GM18951 (cell line): ENCODE measurements around the gene ODAD2.

Experiments
- POLR2A ChIP-seq: IDR thresholded peaks from 4 replicates; pipeline ENCODE4 v1.6.1; 2011; ENCODE audit warnings: mild to moderate bottlenecking; ENCODE audit not compliant: insufficient read length, insufficient read depth; ENCODE audit errors: extremely low read depth
- in situ Hi-C: fragments of 300-500 bp; cut with MboI; formaldehyde crosslinking; loops from one replicate; pipeline ENCODE4 v1.12.0; 2022; ENCODE audit warnings: low sequenced_read_pairs, mixed read lengths, inconsistent platforms; ENCODE audit not compliant: unreplicated experiment

ODAD2 gene, protein sequence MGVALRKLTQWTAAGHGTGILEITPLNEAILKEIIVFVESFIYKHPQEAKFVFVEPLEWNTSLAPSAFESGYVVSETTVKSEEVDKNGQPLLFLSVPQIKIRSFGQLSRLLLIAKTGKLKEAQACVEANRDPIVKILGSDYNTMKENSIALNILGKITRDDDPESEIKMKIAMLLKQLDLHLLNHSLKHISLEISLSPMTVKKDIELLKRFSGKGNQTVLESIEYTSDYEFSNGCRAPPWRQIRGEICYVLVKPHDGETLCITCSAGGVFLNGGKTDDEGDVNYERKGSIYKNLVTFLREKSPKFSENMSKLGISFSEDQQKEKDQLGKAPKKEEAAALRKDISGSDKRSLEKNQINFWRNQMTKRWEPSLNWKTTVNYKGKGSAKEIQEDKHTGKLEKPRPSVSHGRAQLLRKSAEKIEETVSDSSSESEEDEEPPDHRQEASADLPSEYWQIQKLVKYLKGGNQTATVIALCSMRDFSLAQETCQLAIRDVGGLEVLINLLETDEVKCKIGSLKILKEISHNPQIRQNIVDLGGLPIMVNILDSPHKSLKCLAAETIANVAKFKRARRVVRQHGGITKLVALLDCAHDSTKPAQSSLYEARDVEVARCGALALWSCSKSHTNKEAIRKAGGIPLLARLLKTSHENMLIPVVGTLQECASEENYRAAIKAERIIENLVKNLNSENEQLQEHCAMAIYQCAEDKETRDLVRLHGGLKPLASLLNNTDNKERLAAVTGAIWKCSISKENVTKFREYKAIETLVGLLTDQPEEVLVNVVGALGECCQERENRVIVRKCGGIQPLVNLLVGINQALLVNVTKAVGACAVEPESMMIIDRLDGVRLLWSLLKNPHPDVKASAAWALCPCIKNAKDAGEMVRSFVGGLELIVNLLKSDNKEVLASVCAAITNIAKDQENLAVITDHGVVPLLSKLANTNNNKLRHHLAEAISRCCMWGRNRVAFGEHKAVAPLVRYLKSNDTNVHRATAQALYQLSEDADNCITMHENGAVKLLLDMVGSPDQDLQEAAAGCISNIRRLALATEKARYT

GRCh38 chr10:27998954-27999275 is at the start of gene ODAD2:
ODAD2 (minus strand) TSS chr10:27999079; CDS start chr10:27995142, 3,937 bp downstream.
- in situ Hi-C loops: no loop called here
- TF ChIP-seq POLR2A: no peak

DNA sequence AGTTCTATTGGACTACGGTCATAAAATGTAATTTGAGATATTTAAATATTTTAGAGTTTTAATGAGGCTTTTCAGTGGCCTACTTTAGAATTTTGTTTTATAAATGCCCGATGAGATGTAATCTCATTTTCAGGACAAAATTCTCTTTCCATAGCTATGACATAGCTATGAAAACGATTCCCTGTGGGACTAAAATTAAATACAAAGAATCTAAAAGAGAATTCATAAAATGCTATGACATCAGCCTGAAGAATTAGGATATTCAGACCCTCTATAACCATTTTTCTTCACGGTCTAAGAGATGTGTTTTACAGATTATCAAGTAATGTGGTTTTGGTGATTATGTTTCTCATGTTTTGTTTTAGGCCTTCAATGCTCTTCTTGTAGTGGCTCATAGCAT is 48.2 kb upstream of the ODAD2 start:
- TF ChIP-seq POLR2A: no peak
- in situ Hi-C loops: no loop called here

DNA sequence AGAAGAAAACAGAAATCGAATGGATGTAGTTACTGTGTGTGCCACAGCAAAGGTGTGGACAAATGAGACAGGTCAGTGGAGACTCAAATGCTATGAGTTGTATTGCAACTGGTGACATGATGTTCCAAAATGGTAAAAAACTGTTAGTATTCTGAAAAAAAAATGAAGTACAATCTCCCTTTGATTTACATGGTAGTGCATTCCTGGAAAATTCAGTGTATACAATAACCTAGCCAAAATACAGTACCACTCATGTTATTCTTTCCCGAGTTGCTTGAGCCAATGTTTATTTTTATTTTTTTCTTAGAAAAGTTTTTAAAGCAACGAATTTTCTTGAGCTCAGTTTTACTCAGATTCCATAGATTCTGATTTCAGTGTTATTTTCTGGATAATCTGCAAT is 47.7 kb upstream of the ODAD2 start:
- in situ Hi-C loops: no loop called here
- TF ChIP-seq POLR2A: no peak

DNA sequence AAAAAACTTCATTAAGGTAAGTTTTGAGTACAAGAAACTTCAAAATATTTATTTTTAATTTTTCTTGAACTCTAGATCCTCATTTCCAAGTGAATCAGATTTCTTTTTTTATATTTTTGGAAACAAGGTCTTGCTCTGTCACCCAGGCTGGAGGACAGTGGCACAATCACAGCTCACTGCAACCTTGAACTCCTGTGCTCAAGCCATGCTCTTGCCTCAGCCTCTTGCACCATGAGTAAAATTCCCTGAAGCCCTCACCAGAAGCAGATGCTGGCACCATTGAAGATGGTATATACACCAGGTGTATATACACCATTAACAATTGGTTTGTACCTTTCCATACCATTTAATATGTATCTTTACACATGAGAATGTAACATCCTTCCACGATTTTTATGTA is 45.1 kb upstream of the ODAD2 start:
- in situ Hi-C loops: no loop called here
- TF ChIP-seq POLR2A: no peak

GRCh38 chr10:28036587-28036986 is 37.7 kb upstream of the ODAD2 start:
- TF ChIP-seq POLR2A: no peak
- in situ Hi-C loops: no loop called here

GRCh38 chr10:28020993-28021982 is 22.4 kb upstream of the ODAD2 start:
- in situ Hi-C loops: no loop called here

GRCh38 chr10:28020080-28020860 is 21.4 kb upstream of the ODAD2 start:
- in situ Hi-C loops: no loop called here
- TF ChIP-seq POLR2A: no peak

More at GRCh38 chr10:28020993-28021982, 22.4 kb upstream of the ODAD2 start:
- TF ChIP-seq POLR2A: no peak

- TF ChIP-seq POLR2A: no peak
Measured at GRCh38 chr10:28014651-28015050, 15.8 kb upstream of the ODAD2 start.

DNA sequence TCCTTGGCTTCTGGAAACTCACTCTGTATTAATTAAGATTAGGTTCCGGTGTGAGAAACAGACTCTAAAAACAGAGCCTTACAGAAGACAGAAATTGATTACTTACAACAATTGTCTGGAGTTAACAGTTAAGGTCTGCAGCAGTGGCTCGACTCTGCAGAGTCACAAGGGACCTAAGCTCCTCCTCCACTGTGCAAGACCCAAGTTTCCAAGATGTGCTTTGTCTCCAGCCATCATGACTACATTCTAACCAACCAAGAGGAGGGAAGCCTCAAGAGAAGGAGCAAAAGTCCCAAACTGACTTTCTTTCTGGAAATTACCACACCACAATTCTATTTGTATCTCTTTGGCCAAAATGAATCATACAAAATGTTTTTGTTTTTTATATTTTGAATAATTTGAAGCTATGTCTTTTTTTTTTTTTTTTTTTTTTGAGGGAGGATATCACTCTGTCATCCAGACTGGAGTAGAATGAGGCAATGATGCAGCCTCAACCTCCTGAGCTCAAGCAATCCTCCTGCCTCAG is 14.2 kb upstream of the ODAD2 start:
- in situ Hi-C loops: no loop called here
- no peak for TF ChIP-seq POLR2A

More at GRCh38 chr10:28014651-28015050, 15.8 kb upstream of the ODAD2 start:
- in situ Hi-C loops: no loop called here

GRCh38 chr10:28010821-28011220 is 11.9 kb upstream of the ODAD2 start:
- in situ Hi-C loops: no loop called here
- TF ChIP-seq POLR2A: no peak

DNA sequence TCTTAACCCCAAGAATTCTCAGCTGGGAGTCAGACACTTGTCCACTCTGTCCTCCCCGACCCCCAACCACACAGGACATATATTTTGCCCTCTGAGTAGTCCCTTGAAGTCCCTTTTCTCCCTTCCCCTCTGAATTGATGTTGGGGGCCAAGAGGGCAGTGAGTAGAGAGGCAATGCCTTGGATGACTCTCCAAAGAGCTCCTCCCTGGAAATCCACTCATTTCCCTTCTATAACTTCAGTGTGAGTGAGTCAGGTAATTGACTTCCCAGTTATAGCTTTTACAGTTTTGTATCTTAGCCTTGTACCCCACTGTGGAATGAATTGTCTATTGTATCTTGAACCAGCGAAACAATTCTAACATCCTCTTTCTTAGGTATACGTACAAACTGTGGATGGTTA is 9.2 kb upstream of the ODAD2 start:
- in situ Hi-C loops: no loop called here
- no peak for TF ChIP-seq POLR2A
